Natural killer cell (primary cell): ENCODE measurements around the gene TAF7L. TPM values are rescaled to one million over a fixed set of nuclear protein-coding genes. Genes with fewer than 3 reads are reported as not detected.

ENCODE experiments used
- ATAC-seq, 3 donors: fragments of 150-1000 bp in 2 of 3; fragments of 200-7000 bp in 1 of 3; cut with Tn5 transposase; 1 replicate in 1 of 3; 2 replicates in 2 of 3; pipeline ENCODE4 v1.10.0; 2021; ENCODE audit warnings: mild to moderate bottlenecking in 2 of 3, moderate library complexity in 2 of 3
- DNase-seq, 2 donors: peaks; one replicate each; pipeline versions ENCODE4 v3.0.0 to v3.0.0-alpha.2; 2013 to 2021; ENCODE audit warnings: mixed read lengths in 1 of 2
- H3K27ac ChIP-seq: one replicate; pipeline ENCODE4 v1.5.1; 2013; ENCODE audit warnings: mild to moderate bottlenecking, low read length
- H3K27me3 ChIP-seq: one replicate; pipeline ENCODE4 v1.6.1; 2013; ENCODE audit warnings: low read length; ENCODE audit not compliant: control insufficient read depth, insufficient read depth
- H3K36me3 ChIP-seq: one replicate; pipeline ENCODE4 v1.6.1; 2013; ENCODE audit warnings: low read length; ENCODE audit not compliant: control insufficient read depth, insufficient read depth
- H3K4me1 ChIP-seq: one replicate; pipeline ENCODE4 v1.6.1; 2013; ENCODE audit warnings: low read length; ENCODE audit not compliant: control insufficient read depth, insufficient read depth
- H3K4me3 ChIP-seq: one replicate; pipeline ENCODE4 v1.5.1; 2013; ENCODE audit warnings: low read length
- H3K9me3 ChIP-seq: one replicate; pipeline ENCODE4 v1.6.1; 2013; ENCODE audit warnings: low read length; ENCODE audit not compliant: control insufficient read depth, insufficient read depth
- H3K27ac Mint-ChIP-seq, 2 donors: one replicate each; pipeline ENCODE4 v1.8.0; 2022; ENCODE audit warnings: mild to moderate bottlenecking in 2 of 2, mixed read lengths in 2 of 2, moderate library complexity in 1 of 2
- H3K27me3 Mint-ChIP-seq, 2 donors: one replicate each; pipeline ENCODE4 v1.8.0; 2022; ENCODE audit warnings: low read depth in 2 of 2, mixed read lengths in 2 of 2
- H3K36me3 Mint-ChIP-seq: one replicate; pipeline ENCODE4 v1.8.0; 2022; ENCODE audit warnings: mixed read lengths
- H3K4me1 Mint-ChIP-seq, 2 donors: one replicate each; pipeline ENCODE4 v1.8.0; 2022; ENCODE audit warnings: mixed read lengths in 2 of 2
- H3K4me3 Mint-ChIP-seq: one replicate; pipeline ENCODE4 v1.8.0; 2022; ENCODE audit warnings: mild to moderate bottlenecking, moderate library complexity, mixed read lengths
- H3K9me3 Mint-ChIP-seq, 2 donors: one replicate each; pipeline ENCODE4 v1.8.0; 2022; ENCODE audit warnings: mixed read lengths in 2 of 2
- WGBS: methylation state at CpG from one replicate; pipeline ENCODE4 v1.1.7; 2013; ENCODE audit warnings: missing lambda C conversion rate; ENCODE audit not compliant: insufficient coverage; 5-methylcytosine and 5-hydroxymethylcytosine counted together
- intact Hi-C: fragments of 100-400 bp; cut with micrococcal nuclease; formaldehyde crosslinking; loops from one replicate; pipeline ENCODE4 v1.14.2; 2022
- total RNA-seq, 4 donors: library from RNA; stranded (reverse); fragments of 120-200 nt in 1 of 4; gene quantifications; one replicate each; pipeline versions ENCODE4 v1.2.3 to v1.2.4, GENCODE V29; 2013 to 2022
- TF ChIP-seq, protein P1 (sequence below): fragments of 200-600 bp; IDR thresholded peaks from one replicate; pipeline ENCODE4 v1.8.0; 2022; ENCODE audit warnings: antibody characterized with exemption

Gene TAF7L
- total RNA-seq, 3 donors from 2014 or later (not counting 1 experiment from before 2014, with no cell fraction given), result not detected

DNA sequence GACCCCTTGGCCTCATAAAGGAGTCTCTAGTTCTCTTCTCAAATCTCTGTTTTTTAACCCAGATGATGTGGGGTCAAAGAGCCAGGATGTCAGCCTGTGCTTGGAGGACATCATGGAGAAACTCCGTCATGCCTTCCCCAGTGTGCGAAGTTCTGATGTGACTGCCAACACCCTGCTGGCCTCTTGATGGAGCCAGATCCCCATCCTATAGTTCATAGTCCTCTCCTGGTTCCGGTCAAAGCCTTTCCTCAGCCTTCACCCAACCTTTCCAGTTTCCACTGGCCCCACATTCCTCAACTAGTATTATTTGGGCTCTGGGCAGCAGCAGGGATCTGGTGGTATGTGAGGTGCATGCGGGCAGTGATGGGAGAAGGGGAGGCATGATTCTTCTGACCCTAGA lies 30.7 kb downstream of the TAF7L start:
- no peaks in the 10 kb centered on the region for H3K9me3 Mint-ChIP-seq
- 90% methylated on average over 3 of the region's 4 CpGs for WGBS
- no peaks in the 10 kb centered on the region for H3K27me3 Mint-ChIP-seq
- ATAC-seq (no peak), DNase-seq (no peak)
- no peaks in the 10 kb centered on the region for H3K9me3 ChIP-seq
- no peaks in the 10 kb centered on the region for H3K36me3 ChIP-seq
- H3K4me1 ChIP-seq, result peaks cover 5% of the 10 kb centered on the region
- peaks cover 5 to 6% of the 10 kb centered on the region in 2 donors for H3K4me1 Mint-ChIP-seq
- H3K36me3 Mint-ChIP-seq, result no peaks in the 10 kb centered on the region
- TF ChIP-seq, protein P1, sequence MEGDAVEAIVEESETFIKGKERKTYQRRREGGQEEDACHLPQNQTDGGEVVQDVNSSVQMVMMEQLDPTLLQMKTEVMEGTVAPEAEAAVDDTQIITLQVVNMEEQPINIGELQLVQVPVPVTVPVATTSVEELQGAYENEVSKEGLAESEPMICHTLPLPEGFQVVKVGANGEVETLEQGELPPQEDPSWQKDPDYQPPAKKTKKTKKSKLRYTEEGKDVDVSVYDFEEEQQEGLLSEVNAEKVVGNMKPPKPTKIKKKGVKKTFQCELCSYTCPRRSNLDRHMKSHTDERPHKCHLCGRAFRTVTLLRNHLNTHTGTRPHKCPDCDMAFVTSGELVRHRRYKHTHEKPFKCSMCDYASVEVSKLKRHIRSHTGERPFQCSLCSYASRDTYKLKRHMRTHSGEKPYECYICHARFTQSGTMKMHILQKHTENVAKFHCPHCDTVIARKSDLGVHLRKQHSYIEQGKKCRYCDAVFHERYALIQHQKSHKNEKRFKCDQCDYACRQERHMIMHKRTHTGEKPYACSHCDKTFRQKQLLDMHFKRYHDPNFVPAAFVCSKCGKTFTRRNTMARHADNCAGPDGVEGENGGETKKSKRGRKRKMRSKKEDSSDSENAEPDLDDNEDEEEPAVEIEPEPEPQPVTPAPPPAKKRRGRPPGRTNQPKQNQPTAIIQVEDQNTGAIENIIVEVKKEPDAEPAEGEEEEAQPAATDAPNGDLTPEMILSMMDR, result no peak
- intact Hi-C loops, result no loop called here
- no peak overlapping the region for H3K27ac ChIP-seq
- no peak overlapping the region for H3K4me3 ChIP-seq
- H3K27ac Mint-ChIP-seq, result no peak overlapping the region
- no peak overlapping the region for H3K4me3 Mint-ChIP-seq
- H3K27me3 ChIP-seq, result no peaks in the 10 kb centered on the region

GRCh38 chrX:101258259-101258581 lies 32.9 kb downstream of the TAF7L start:
- peaks cover 5% of the 10 kb centered on the region for H3K4me1 ChIP-seq
- no peak overlapping the region for H3K27ac Mint-ChIP-seq

GRCh38 chrX:101257448-101258258 lies 33.5 kb downstream of the TAF7L start:
- WGBS, result 84% methylated on average over 3 of the region's 4 CpGs
- TF ChIP-seq, protein P1, result no peak
- no peaks in the 10 kb centered on the region for H3K36me3 Mint-ChIP-seq
- Histone ChIP-seq H3K27ac (no peak overlapping the region), H3K4me3 (no peak overlapping the region), H3K9me3 (no peaks in the 10 kb centered on the region), H3K4me1 (peaks cover 5% of the 10 kb centered on the region), H3K27me3 (no peaks in the 10 kb centered on the region), H3K36me3 (no peaks in the 10 kb centered on the region)
- no peaks in the 10 kb centered on the region for H3K9me3 Mint-ChIP-seq
- no peak for DNase-seq
- peaks cover 5 to 6% of the 10 kb centered on the region in 2 donors for H3K4me1 Mint-ChIP-seq
- ATAC-seq, result no peak
- H3K27me3 Mint-ChIP-seq, result no peaks in the 10 kb centered on the region
- no peak overlapping the region for H3K4me3 Mint-ChIP-seq
- no peak overlapping the region for H3K27ac Mint-ChIP-seq
- intact Hi-C loops, result no loop called here

More at GRCh38 chrX:101258259-101258581, 32.9 kb downstream of the TAF7L start:
- TF ChIP-seq, protein P1, result no peak
- 94% methylated on average over 11 of the region's 11 CpGs for WGBS
- H3K36me3 Mint-ChIP-seq, result no peaks in the 10 kb centered on the region
- no peak overlapping the region for H3K4me3 Mint-ChIP-seq
- no peaks in the 10 kb centered on the region for H3K27me3 Mint-ChIP-seq
- ATAC-seq (no peak), DNase-seq (no peak)
- H3K27me3 ChIP-seq, result no peaks in the 10 kb centered on the region
- no peaks in the 10 kb centered on the region for H3K9me3 Mint-ChIP-seq
- H3K4me3 ChIP-seq, result no peak overlapping the region
- peak overlapping the region; percentile 40 for H3K27ac ChIP-seq
- intact Hi-C loops, result no loop called here
- H3K9me3 ChIP-seq, result no peaks in the 10 kb centered on the region
- no peaks in the 10 kb centered on the region for H3K36me3 ChIP-seq
- H3K4me1 Mint-ChIP-seq, result peaks cover 5 to 6% of the 10 kb centered on the region in 2 donors

DNA sequence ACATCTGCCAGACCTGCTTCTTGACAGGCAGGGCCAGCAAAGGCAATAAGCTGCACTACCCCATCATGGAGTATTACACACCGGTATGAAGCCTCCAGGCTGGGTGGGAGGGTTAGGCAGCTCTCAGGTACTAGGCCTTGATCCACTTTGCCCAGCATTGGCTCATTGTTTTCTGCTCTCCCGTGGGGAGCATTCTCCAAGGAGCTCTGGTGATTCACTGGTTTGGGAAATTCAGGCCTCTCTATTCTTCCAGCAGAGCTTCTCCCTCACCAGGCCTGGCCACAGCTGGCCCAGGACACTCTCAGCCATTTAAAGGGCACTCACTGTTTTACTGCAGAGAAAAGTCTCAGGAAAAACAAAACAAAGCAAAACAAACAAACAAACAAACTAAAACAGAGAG lies 38.5 kb downstream of the TAF7L start:
- Histone ChIP-seq H3K9me3 (no peaks in the 10 kb centered on the region), H3K4me3 (no peak overlapping the region), H3K36me3 (no peaks in the 10 kb centered on the region), H3K27me3 (no peaks in the 10 kb centered on the region), H3K4me1 (no peaks in the 10 kb centered on the region), H3K27ac (no peak overlapping the region)
- Mint-ChIP-seq H3K27me3 (no peaks in the 10 kb centered on the region), H3K27ac (no peak overlapping the region), H3K9me3 (no peaks in the 10 kb centered on the region), H3K4me1 (peaks cover 3% of the 10 kb centered on the region in 2 donors), H3K36me3 (no peaks in the 10 kb centered on the region), H3K4me3 (no peak overlapping the region)
- TF ChIP-seq, protein P1, result no peak
- WGBS, result 82% methylated on average over 2 of the region's 2 CpGs
- intact Hi-C loops, result no loop called here
- DNase-seq (no peak), ATAC-seq (no peak)
